A673 (cell line): ENCODE results near the gene SKI. TPM values are rescaled to one million over a fixed set of nuclear protein-coding genes. Genes with fewer than 3 reads are reported as not detected.

Source experiments
- BruUV-seq: library from RNA; stranded (reverse); fragments of 400-500 nt; replicated peaks from 2 replicates; lab custom pipeline; 2021; lab: Mats Ljungman, UMichigan
- CTCF ChIA-PET: fragments of 300-600 bp; sonication (Branson Sonifier 250); formaldehyde crosslinking; loops from one replicate; lab custom pipeline; 2022; ENCODE audit warnings: antibody characterized with exemption; lab: Charles Lee
- POLR2A ChIA-PET: fragments of 300-600 bp; sonication (Branson Sonifier 250); formaldehyde crosslinking; loops from one replicate; lab custom pipeline; 2022; ENCODE audit warnings: antibody characterized with exemption; ENCODE audit not compliant: low non-redundant PET; lab: Charles Lee
- DNase-seq: peaks from one replicate; pipeline ENCODE4 v3.0.0-alpha.2; 2015; ENCODE audit warnings: low spot score
- H3K27ac ChIP-seq: fragments of 200-600 bp; sonication (generic); 2 replicates; pipeline ENCODE4 v1.5.1; 2016; ENCODE audit warnings: mixed run types, low read depth, mild to moderate bottlenecking, mixed read lengths, antibody characterized with exemption, low read length; ENCODE audit not compliant: poor library complexity, severe bottlenecking
- H3K27me3 ChIP-seq: fragments of 200-600 bp; sonication (generic); replicated peaks from 2 replicates; pipeline ENCODE4 v1.6.1; 2017; ENCODE audit warnings: mixed run types, low read depth, mild to moderate bottlenecking, mixed read lengths, antibody characterized with exemption, low read length; ENCODE audit not compliant: insufficient read depth, poor library complexity
- H3K36me3 ChIP-seq: fragments of 200-600 bp; sonication (generic); 2 replicates; pipeline ENCODE4 v1.6.1; 2016; ENCODE audit warnings: mixed run types, mild to moderate bottlenecking, mixed read lengths, antibody characterized with exemption, low read length; ENCODE audit not compliant: insufficient read depth, poor library complexity, severe bottlenecking
- H3K4me1 ChIP-seq: fragments of 200-600 bp; sonication (generic); 2 replicates; pipeline ENCODE4 v1.6.1; 2017; ENCODE audit warnings: mixed run types, mild to moderate bottlenecking, mixed read lengths, antibody characterized with exemption, low read length; ENCODE audit not compliant: insufficient read depth, poor library complexity, severe bottlenecking
- H3K4me3 ChIP-seq: fragments of 200-600 bp; sonication (generic); 2 replicates; pipeline ENCODE4 v1.5.1; 2016; ENCODE audit warnings: low read depth, mixed run types, mild to moderate bottlenecking, mixed read lengths, low read length; ENCODE audit not compliant: poor library complexity, severe bottlenecking
- H3K9me3 ChIP-seq: fragments of 200-600 bp; sonication (generic); 2 replicates; pipeline ENCODE4 v1.6.1; 2016; ENCODE audit warnings: mixed run types, low read depth, mild to moderate bottlenecking, mixed read lengths, antibody characterized with exemption, low read length; ENCODE audit not compliant: poor library complexity, severe bottlenecking
- EZH2 ChIP-seq: fragments of 200-600 bp; sonication (generic); IDR thresholded peaks from 2 replicates; pipeline ENCODE4 v1.6.1; 2017; ENCODE audit warnings: borderline replicate concordance, low read depth, mild to moderate bottlenecking, mixed read lengths, antibody characterized with exemption, low read length; ENCODE audit not compliant: poor library complexity, severe bottlenecking
- intact Hi-C: fragments of 100-400 bp; cut with micrococcal nuclease; formaldehyde crosslinking; loops from one replicate; pipeline ENCODE4 v1.10.0; 2022; ENCODE audit not compliant: unreplicated experiment
- total RNA-seq: library from RNA; stranded (reverse); gene quantifications from 2 replicates; pipeline ENCODE4 v1.2.3, GENCODE V29; 2021
- TF ChIP-seq, protein P1 (sequence below): fragments of 300-800, 200-600 bp; sonication (generic); conservative IDR thresholded peaks from 2 replicates; pipeline ENCODE4 v1.5.1; 2017; ENCODE audit warnings: low read depth, mild to moderate bottlenecking, antibody characterized with exemption, low read length, moderate library complexity, mixed read lengths

The SKI gene
- total RNA-seq, 1 experiment from 2014 or later = 88.1 TPM

GRCh38 chr1:2250721-2251281, 22.7 kb downstream of the SKI start:
- Histone ChIP-seq H3K27ac (no peak overlapping the region), H3K9me3 (peaks cover 13% of the 10 kb centered on the region), H3K27me3 (no peaks in the 10 kb centered on the region), H3K4me1 (peaks cover 10% of the 10 kb centered on the region), H3K36me3 (peaks cover 14% of the 10 kb centered on the region), H3K4me3 (no peak overlapping the region)
- DNase-seq = no peak
- POLR2A ChIA-PET = no interaction called here
- CTCF ChIA-PET = no interaction called here
- intact Hi-C loops = no loop called here
- TF ChIP-seq EZH2 = no peak
- TF ChIP-seq, protein P1, sequence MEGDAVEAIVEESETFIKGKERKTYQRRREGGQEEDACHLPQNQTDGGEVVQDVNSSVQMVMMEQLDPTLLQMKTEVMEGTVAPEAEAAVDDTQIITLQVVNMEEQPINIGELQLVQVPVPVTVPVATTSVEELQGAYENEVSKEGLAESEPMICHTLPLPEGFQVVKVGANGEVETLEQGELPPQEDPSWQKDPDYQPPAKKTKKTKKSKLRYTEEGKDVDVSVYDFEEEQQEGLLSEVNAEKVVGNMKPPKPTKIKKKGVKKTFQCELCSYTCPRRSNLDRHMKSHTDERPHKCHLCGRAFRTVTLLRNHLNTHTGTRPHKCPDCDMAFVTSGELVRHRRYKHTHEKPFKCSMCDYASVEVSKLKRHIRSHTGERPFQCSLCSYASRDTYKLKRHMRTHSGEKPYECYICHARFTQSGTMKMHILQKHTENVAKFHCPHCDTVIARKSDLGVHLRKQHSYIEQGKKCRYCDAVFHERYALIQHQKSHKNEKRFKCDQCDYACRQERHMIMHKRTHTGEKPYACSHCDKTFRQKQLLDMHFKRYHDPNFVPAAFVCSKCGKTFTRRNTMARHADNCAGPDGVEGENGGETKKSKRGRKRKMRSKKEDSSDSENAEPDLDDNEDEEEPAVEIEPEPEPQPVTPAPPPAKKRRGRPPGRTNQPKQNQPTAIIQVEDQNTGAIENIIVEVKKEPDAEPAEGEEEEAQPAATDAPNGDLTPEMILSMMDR = no peak
- no TSS peak for BruUV-seq

DNA sequence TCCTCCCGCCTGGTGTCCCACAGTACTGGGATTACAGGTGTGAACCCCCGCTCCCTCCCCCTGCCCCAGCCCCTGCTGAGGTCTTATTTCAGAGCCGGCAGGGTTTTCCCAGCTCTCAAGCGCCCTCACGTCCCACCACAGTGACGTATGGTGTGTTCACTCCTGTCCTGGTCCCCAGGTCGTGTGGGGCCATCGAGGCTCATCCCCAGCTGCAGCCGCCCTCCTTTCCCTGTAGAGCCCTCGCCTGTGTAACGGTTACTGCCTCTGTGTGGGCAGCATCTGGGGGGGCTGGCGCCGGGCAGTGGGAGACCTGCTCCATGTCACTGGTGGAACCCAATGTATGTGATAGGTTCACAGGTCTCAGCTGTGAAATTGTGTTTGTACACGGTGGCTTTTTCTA, 23.2 kb downstream of the SKI start:
- ChIA-PET CTCF (no interaction called here), POLR2A (no interaction called here)
- Histone ChIP-seq H3K36me3 (peaks cover 14% of the 10 kb centered on the region), H3K27ac (no peak overlapping the region), H3K4me3 (no peak overlapping the region), H3K27me3 (no peaks in the 10 kb centered on the region), H3K4me1 (peaks cover 11% of the 10 kb centered on the region), H3K9me3 (peaks cover 13% of the 10 kb centered on the region)
- no TSS peak for BruUV-seq
- no peak for DNase-seq
- TF ChIP-seq EZH2 = no peak
- TF ChIP-seq, protein P1 = no peak
- intact Hi-C loops = no loop called here

DNA sequence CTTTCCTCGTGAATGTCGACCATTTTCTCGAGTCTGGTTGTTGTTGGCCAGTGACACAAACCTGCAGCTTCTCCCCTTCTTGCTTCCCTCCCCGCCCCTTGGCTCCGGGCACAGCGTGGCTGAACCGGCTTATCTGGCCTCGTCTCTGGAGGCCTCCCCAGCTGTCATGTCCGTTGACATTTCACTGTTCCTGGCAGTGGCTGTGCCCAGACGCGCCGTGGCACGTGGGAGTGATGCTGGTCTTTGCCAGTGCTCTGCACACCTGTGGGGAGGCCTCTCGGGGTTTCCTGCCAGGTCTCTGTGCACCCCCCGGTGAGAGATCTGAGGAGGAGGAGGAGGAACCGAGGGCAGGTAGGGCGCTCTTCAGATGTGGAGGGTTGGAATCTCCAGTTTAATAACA, 23.7 kb downstream of the SKI start:
- BruUV-seq = no TSS peak
- Histone ChIP-seq H3K4me1 (peaks cover 14% of the 10 kb centered on the region), H3K27ac (no peak overlapping the region), H3K9me3 (peaks cover 13% of the 10 kb centered on the region), H3K4me3 (no peak overlapping the region), H3K36me3 (peaks cover 14% of the 10 kb centered on the region), H3K27me3 (no peaks in the 10 kb centered on the region)
- intact Hi-C loops = no loop called here
- ChIA-PET POLR2A (no interaction called here), CTCF (no interaction called here)
- DNase-seq = no peak
- TF ChIP-seq EZH2 = no peak
- TF ChIP-seq, protein P1 = no peak
